ENCODE results near the gene ERI3.
A peak's percentile ranks its signal among the peaks of the same experiment; 100 is the strongest.

- peak; percentile 94 for TF ChIP-seq CTCF (IDR thresholded peaks at IDR 0.05)
- no peak for TF ChIP-seq POLR2AphosphoS5 (IDR thresholded peaks at IDR 0.05; ENCODE audit: low read depth, low read length)
- TF ChIP-seq REST (IDR thresholded peaks at IDR 0.05; ENCODE audit: insufficient read depth in 1 of 2, low read depth in 2 of 2, low read length in 1 of 2) = no peak
- TF ChIP-seq TCF7L2 (IDR thresholded peaks at IDR 0.05; ENCODE audit: low read depth, low read length) = no peak
- TF ChIP-seq SIN3A (IDR thresholded peaks at IDR 0.05; ENCODE audit: borderline replicate concordance, insufficient read depth, low read depth, low read length) = no peak
Measured at GRCh38 chr1:44217809-44218410, 137.1 kb downstream of the ERI3 start.
